SK-N-SH (cell line): ENCODE data around the gene PDE4B. TPM values are rescaled to one million over a fixed set of nuclear protein-coding genes. Genes with fewer than 3 reads are reported as not detected.
A peak's percentile ranks its signal among the peaks of the same experiment; 100 is the strongest.

Experiments used
- CTCF ChIA-PET: fragments of 300-600, 350-600 bp; formaldehyde crosslinking; extraction: SDS; loops from one replicate; lab custom pipeline; 2021; lab: Yijun Ruan, JAX
- POLR2A ChIA-PET: fragments of 350-600 bp; sonication (Branson Sonifier 250); formaldehyde crosslinking; extraction: SDS; loops from one replicate; lab custom pipeline; 2020; ENCODE audit warnings: antibody characterized with exemption, inconsistent platforms; lab: Yijun Ruan, JAX
- DNase-seq: peaks from one replicate; pipeline ENCODE4 v3.0.0; 2012
- H2AFZ ChIP-seq: fragments of 200-600 bp; sonication (generic); 2 replicates; pipeline ENCODE4 v1.8.1; 2016; ENCODE audit warnings: antibody characterized with exemption, mild to moderate bottlenecking, low read depth
- H3F3A ChIP-seq: fragments of 200-600 bp; sonication (generic); replicated peaks from 2 replicates; pipeline ENCODE3; 2016; ENCODE audit warnings: antibody characterized with exemption, mild to moderate bottlenecking; ENCODE audit not compliant: insufficient read depth
- H3K27ac ChIP-seq, 2 experiments: fragments of 200-500 bp in 1 of 2; fragments of 200-600 bp in 1 of 2; sonication (Bioruptor generic) in 1 of 2; sonication (generic), shearing (Covaris generic) in 1 of 2; 2 replicates each; pipeline versions ENCODE4 v1.5.1 to v1.6.1; 2014 to 2016; ENCODE audit warnings: low read depth in 2 of 2, inconsistent platforms in 1 of 2, low read length in 1 of 2, mild to moderate bottlenecking in 1 of 2, mixed read lengths in 1 of 2
- H3K27me3 ChIP-seq: fragments of 200-600 bp; sonication (generic), shearing (Covaris generic); 2 replicates; pipeline ENCODE4 v1.6.1; 2016; ENCODE audit warnings: mixed run types; ENCODE audit not compliant: insufficient read depth
- H3K36me3 ChIP-seq, 2 experiments: fragments of 200-500 bp in 1 of 2; fragments of 200-600 bp in 1 of 2; sonication (Bioruptor generic) in 1 of 2; sonication (generic) in 1 of 2; replicated peaks in 1 of 2; 2 replicates each; pipeline versions ENCODE3 to v1.5.1; 2014 to 2016; ENCODE audit warnings: low read length in 1 of 2, mild to moderate bottlenecking in 1 of 2; ENCODE audit not compliant: insufficient read depth in 2 of 2, control insufficient read depth in 1 of 2
- H3K4me1 ChIP-seq, 2 experiments: fragments of 200-500 bp in 1 of 2; fragments of 200-600 bp in 1 of 2; sonication (Bioruptor generic) in 1 of 2; sonication (generic), shearing (Covaris generic) in 1 of 2; 2 replicates each; pipeline versions ENCODE4 v1.5.1 to v1.6.1; 2014 to 2016; ENCODE audit warnings: low read depth in 1 of 2, low read length in 1 of 2, mixed run types in 1 of 2; ENCODE audit not compliant: insufficient read depth in 2 of 2, control insufficient read depth in 1 of 2
- H3K4me2 ChIP-seq: fragments of 200-600 bp; sonication (generic), shearing (Covaris generic); 2 replicates; pipeline ENCODE4 v1.6.1; 2017; ENCODE audit warnings: mixed run types
- H3K4me3 ChIP-seq, 2 experiments: fragments of 200-500 bp in 1 of 2; fragments of 200-600 bp in 1 of 2; sonication (Bioruptor generic) in 1 of 2; sonication (generic), shearing (Covaris generic) in 1 of 2; 2 replicates each; pipeline versions ENCODE4 v1.5.1 to v1.8.1; 2014 to 2016; ENCODE audit warnings: low read depth in 2 of 2, inconsistent platforms in 1 of 2, low read length in 1 of 2, mild to moderate bottlenecking in 1 of 2, mixed read lengths in 1 of 2, moderate library complexity in 1 of 2
- H3K79me2 ChIP-seq: fragments of 200-600 bp; sonication (generic); 2 replicates; pipeline ENCODE4 v1.8.1; 2017; ENCODE audit warnings: mild to moderate bottlenecking; ENCODE audit not compliant: insufficient read depth
- H3K9ac ChIP-seq: fragments of 200-600 bp; sonication (generic); 2 replicates; pipeline ENCODE4 v1.6.1; 2017; ENCODE audit warnings: mixed run types
- H3K9me2 ChIP-seq: fragments of 200-600 bp; sonication (generic); 2 replicates; pipeline ENCODE4 v1.6.1; 2017; ENCODE audit warnings: mixed run types
- H3K9me3 ChIP-seq: fragments of 200-600 bp; sonication (generic); 2 replicates; pipeline ENCODE4 v1.6.1; 2017; ENCODE audit warnings: mixed run types, mild to moderate bottlenecking, moderate library complexity
- H4K20me1 ChIP-seq: fragments of 200-600 bp; sonication (generic); 2 replicates; pipeline ENCODE4 v1.6.1; 2017; ENCODE audit warnings: mild to moderate bottlenecking, mixed run types; ENCODE audit not compliant: insufficient read depth
- ELF1 ChIP-seq: IDR thresholded peaks from 2 replicates; pipeline ENCODE4 v1.4.0; 2012
- EP300 ChIP-seq, 2 experiments: IDR thresholded peaks; 2 replicates each; pipeline versions ENCODE4 v1.4.0 to v1.6.1; 2012; ENCODE audit warnings: borderline replicate concordance in 1 of 2, low read depth in 1 of 2, low read length in 1 of 2
- EZH2phosphoT487 ChIP-seq: fragments of 200-600 bp; sonication (generic); IDR thresholded peaks from 2 replicates; pipeline ENCODE4 v1.6.1; 2017; ENCODE audit warnings: low read depth, mixed run types, mild to moderate bottlenecking, antibody characterized with exemption, moderate library complexity, borderline replicate concordance
- FOSL2 ChIP-seq: IDR thresholded peaks from 2 replicates; pipeline ENCODE4 v1.4.0; 2012; ENCODE audit warnings: low read depth, mild to moderate bottlenecking, moderate library complexity, borderline replicate concordance
- FOXJ3 ChIP-seq: sonication (generic); formaldehyde crosslinking; IDR thresholded peaks from 2 replicates; pipeline ENCODE4 v1.5.1; 2020; ENCODE audit warnings: mild to moderate bottlenecking, missing genetic modification reagents
- FOXM1 ChIP-seq: IDR thresholded peaks from 2 replicates; pipeline ENCODE4 v1.4.0; 2012; ENCODE audit warnings: low read depth, mild to moderate bottlenecking
- GABPA ChIP-seq: IDR thresholded peaks from 2 replicates; pipeline ENCODE4 v1.4.0; 2012; ENCODE audit warnings: low read depth, mild to moderate bottlenecking
- GATA2 ChIP-seq: sonication (generic); formaldehyde crosslinking; IDR thresholded peaks from 2 replicates; pipeline ENCODE4 v1.5.0; 2020; ENCODE audit warnings: mild to moderate bottlenecking, missing genetic modification reagents
- IRF3 ChIP-seq: fragments of 150-350 bp; IDR thresholded peaks from 2 replicates; pipeline ENCODE4 v1.6.1; 2016; ENCODE audit warnings: mild to moderate bottlenecking, low read depth, low read length
- MXI1 ChIP-seq: IDR thresholded peaks from 2 replicates; pipeline ENCODE4 v1.6.1; 2012; ENCODE audit warnings: mild to moderate bottlenecking, low read depth, low read length, improper control_type of control experiment
- NFIC ChIP-seq: IDR thresholded peaks from 2 replicates; pipeline ENCODE4 v1.4.0; 2012; ENCODE audit warnings: borderline replicate concordance
- PBX3 ChIP-seq: IDR thresholded peaks from 2 replicates; pipeline ENCODE4; 2012
- POLR2AphosphoS5 ChIP-seq: IDR thresholded peaks from 2 replicates; pipeline ENCODE4 v1.6.1; 2012; ENCODE audit warnings: low read depth, low read length
- RAD21 ChIP-seq: IDR thresholded peaks from 2 replicates; pipeline ENCODE4 v1.6.1; 2012; ENCODE audit warnings: mild to moderate bottlenecking, low read length
- RCOR1 ChIP-seq: fragments of 150-350 bp; IDR thresholded peaks from 2 replicates; pipeline ENCODE4 v1.6.1; 2017; ENCODE audit warnings: antibody characterized with exemption, low read length
- REST ChIP-seq: IDR thresholded peaks from 2 replicates; pipeline ENCODE4 v1.6.1; 2012; ENCODE audit warnings: mild to moderate bottlenecking, low read depth, low read length, moderate library complexity
- SMC3 ChIP-seq: IDR thresholded peaks from 2 replicates; pipeline ENCODE4 v1.6.1; 2012; ENCODE audit warnings: low read depth, low read length, improper control_type of control experiment
- TAF1 ChIP-seq: IDR thresholded peaks from 2 replicates; pipeline ENCODE4 v1.6.1; 2012; ENCODE audit warnings: low read depth, mild to moderate bottlenecking, low read length, moderate library complexity, borderline replicate concordance
- TCF12 ChIP-seq: IDR thresholded peaks from 2 replicates; pipeline ENCODE4 v1.4.0; 2012
- TEAD4 ChIP-seq: IDR thresholded peaks from 2 replicates; pipeline ENCODE4 v1.4.0; 2012; ENCODE audit warnings: mild to moderate bottlenecking, borderline replicate concordance; ENCODE audit not compliant: insufficient read depth
- YY1 ChIP-seq: IDR thresholded peaks from 2 replicates; pipeline ENCODE4 v1.4.0; 2012; ENCODE audit warnings: low read depth, mild to moderate bottlenecking
- WGBS: methylation state at CpG from one replicate; pipeline ENCODE4 v1.1.6; 2017; ENCODE audit warnings: low lambda C conversion rate; 5-methylcytosine and 5-hydroxymethylcytosine counted together
- polyA plus RNA-seq, 3 experiments: library from polyadenylated mRNA; depleted of rRNA; stranded (reverse); fragments of >200 nt; gene quantifications; 2 replicates each; pipeline ENCODE4 v1.2.3, GENCODE V29; 2012

The PDE4B gene
- polyA plus RNA-seq, 1 of the 3 experiments (the other 2 are of a cell fraction): 1.9 TPM

DNA sequence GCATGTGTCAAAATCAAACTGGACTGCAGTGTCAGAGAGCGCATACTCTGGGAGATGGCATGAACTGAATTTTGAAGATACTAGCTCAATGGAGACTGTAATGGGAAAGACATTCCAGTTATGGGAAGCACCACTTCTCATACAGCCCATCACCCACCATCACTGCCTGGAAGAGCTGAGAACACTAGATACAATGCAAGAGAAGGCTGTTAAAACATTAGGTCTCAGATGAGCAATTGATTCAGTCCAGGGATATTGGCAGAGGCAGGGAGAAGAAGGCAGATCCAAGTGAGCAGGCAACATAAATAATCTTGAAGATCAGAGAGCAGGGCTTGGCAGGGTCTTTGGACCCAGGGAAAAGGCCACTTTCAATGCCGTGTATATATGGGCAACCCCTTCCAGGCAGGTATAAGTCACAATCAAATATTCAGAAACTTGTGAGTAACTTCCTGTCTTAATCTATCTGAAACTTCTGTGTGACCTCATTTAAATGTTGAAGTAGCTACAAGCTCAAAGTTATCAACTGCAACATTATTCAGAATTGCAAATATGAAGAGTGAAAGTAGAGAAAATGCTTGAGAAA lies 450.9 kb downstream of the PDE4B start:
- Histone ChIP-seq H3F3A (peaks cover 4% of the 10 kb centered on the region), H3K4me2 (peak overlapping the region; percentile 32; the same call in 1 of the 2 replicates), H3K36me3 (no peaks in the 10 kb centered on the region), H3K4me1 (peaks cover 39 to 67% of the 10 kb centered on the region in 2 experiments; a peak in 3 of 4 replicates), H2AFZ (no peak overlapping the region), H3K27me3 (no peaks in the 10 kb centered on the region), H3K9ac (no peak overlapping the region), H3K9me3 (no peaks in the 10 kb centered on the region), H3K27ac (peak overlapping the region; percentile 20 to 91; a peak in 3 of 4 replicates), H3K4me3 (no peak overlapping the region), H3K79me2 (no peaks in the 10 kb centered on the region), H3K9me2 (no peaks in the 10 kb centered on the region), H4K20me1 (no peaks in the 10 kb centered on the region)
- CTCF ChIA-PET: interaction anchor here (0.6 to 19.0 kb wide), 23 partner anchors 9 to 539 kb away, joined by 3 to 384 read pairs (median 9); no protein-coding TSS in a partner anchor
- TF ChIP-seq PBX3: no peak
- TF ChIP-seq NFIC: no peak
- no peak for TF ChIP-seq RAD21
- no peak for TF ChIP-seq GATA2
- 64% methylated on average over 2 of the region's 2 CpGs for WGBS
- DNase-seq: no peak
- POLR2A ChIA-PET: interaction anchor here (0.8 kb wide), 1 partner anchor 251 kb away, joined by 5 read pairs; no protein-coding TSS in a partner anchor

GRCh38 chr1:66244429-66244828 lies 451.7 kb downstream of the PDE4B start:
- Histone ChIP-seq H3K36me3 (no peaks in the 10 kb centered on the region), H3K9ac (no peak overlapping the region), H3K9me2 (no peaks in the 10 kb centered on the region), H3K9me3 (no peaks in the 10 kb centered on the region), H3K79me2 (no peaks in the 10 kb centered on the region), H3F3A (peaks cover 2% of the 10 kb centered on the region), H3K4me2 (no peak overlapping the region), H3K4me3 (no peak overlapping the region), H3K4me1 (peaks cover 39 to 67% of the 10 kb centered on the region in 2 experiments; a peak in 3 of 4 replicates), H4K20me1 (no peaks in the 10 kb centered on the region), H3K27me3 (no peaks in the 10 kb centered on the region), H3K27ac (peak overlapping the region in 1 of 2 experiments; percentile 91; a peak in 2 of 4 replicates), H2AFZ (0 out of 2 replicates have a peak overlapping the region, but pooled peaks have one; percentile 21)
- peak; percentile 31 for DNase-seq
- WGBS: 12% methylated on average over 3 of the region's 3 CpGs
- CTCF ChIA-PET: interaction anchor here (0.6 to 19.0 kb wide), 9 partner anchors 9 to 283 kb away, joined by 3 to 384 read pairs (median 56); no protein-coding TSS in a partner anchor
- POLR2A ChIA-PET: interaction anchor here (1.6 to 1.9 kb wide), 2 partner anchors 202 to 205 kb away, joined by 3 to 5 read pairs; no protein-coding TSS in a partner anchor
- TF ChIP-seq EZH2phosphoT487 (no peak), FOXJ3 (CRISPR knock-in tag) (0 out of 2 replicates have a peak, but pooled peaks have one; percentile 36), SMC3 (no peak), IRF3 (no peak), TCF12 (peak; percentile 20; the same call in 1 of the 2 replicates), REST (no peak), FOSL2 (no peak), TEAD4 (no peak), YY1 (no peak), GABPA (no peak), ELF1 (no peak), EP300 (IDR thresholded peaks at IDR 0.05; ENCODE audit: borderline replicate concordance in 1 of 2, low read depth in 1 of 2, low read length in 1 of 2) (no peak; a peak in 1 of 4 replicates), FOXM1 (no peak), POLR2AphosphoS5 (no peak), RCOR1 (no peak), TAF1 (no peak), MXI1 (no peak), PBX3 (peak; percentile 33; the same call in 1 of the 2 replicates)
